Gastrocnemius medialis (tissue), 4 donors: Measurements from ENCODE around the gene SCGB1A1. TPM values are rescaled to one million over a fixed set of nuclear protein-coding genes. Genes with fewer than 3 reads are reported as not detected.
A peak's percentile ranks its signal among the peaks of the same experiment; 100 is the strongest.

Experiments used
- ATAC-seq, 2 donors: fragments of 150-250 bp; one replicate each; pipeline ENCODE4 v1.9.1; 2016
- DNase-seq, 2 donors: peaks; one replicate each; pipeline ENCODE4 v3.0.0-alpha.2; 2019
- H3K27ac ChIP-seq, 4 donors: fragments of 200-600 bp; sonication (generic); 1 replicate in 1 of 4; 2 replicates in 3 of 4; pipeline ENCODE4 v1.5.1; 2016 to 2018; ENCODE audit warnings: mild to moderate bottlenecking in 2 of 4, moderate library complexity in 1 of 4
- H3K27me3 ChIP-seq, 3 donors: fragments of 200-600 bp; sonication (generic) in 2 of 3; 1 replicate in 1 of 3; 2 replicates in 2 of 3; pipeline versions ENCODE4 v1.5.1 to v1.6.0; 2016 to 2019; ENCODE audit warnings: mild to moderate bottlenecking in 1 of 3, moderate library complexity in 1 of 3
- H3K36me3 ChIP-seq, 2 donors: fragments of 200-600 bp; sonication (generic) in 1 of 2; one replicate each; pipeline ENCODE4 v1.5.1; 2017 to 2018
- H3K4me1 ChIP-seq, 2 donors: fragments of 200-600 bp; sonication (generic) in 1 of 2; one replicate each; pipeline ENCODE4 v1.5.1; 2016 to 2017; ENCODE audit warnings: mild to moderate bottlenecking in 2 of 2
- H3K4me3 ChIP-seq, 4 donors: fragments of 200-600 bp; sonication (generic) in 3 of 4; 1 replicate in 1 of 4; 2 replicates in 3 of 4; pipeline ENCODE4 v1.5.1; 2016 to 2019; ENCODE audit warnings: mild to moderate bottlenecking in 2 of 4
- H3K9me3 ChIP-seq, 3 donors: fragments of 200-600 bp; sonication (generic) in 2 of 3; 1 replicate in 1 of 3; 2 replicates in 2 of 3; pipeline ENCODE4 v1.5.1; 2016 to 2019
- CTCF ChIP-seq, 5 experiments: fragments of 450-650 bp in 3 of 5; fragments of 200-600 bp in 2 of 5; sonication (generic) in 2 of 5; IDR thresholded peaks in 4 of 5; conservative IDR thresholded peaks in 1 of 5; 1 replicate in 4 of 5; 2 replicates in 1 of 5; pipeline ENCODE4 v1.5.1; 2016 to 2019; ENCODE audit warnings: antibody characterized with exemption in 5 of 5, mild to moderate bottlenecking in 3 of 5, moderate library complexity in 3 of 5
- POLR2A ChIP-seq, 2 donors: fragments of 450-650 bp; IDR thresholded peaks; one replicate each; pipeline ENCODE4 v1.6.1; 2017; ENCODE audit warnings: antibody characterized with exemption in 2 of 2, mild to moderate bottlenecking in 2 of 2, moderate library complexity in 2 of 2
- in situ Hi-C, 4 donors: fragments of 200-750 bp; cut with MboI; loops; one replicate each; pipeline versions ENCODE4 v1.15.0 to v1.8.0; 2017; ENCODE audit warnings: low sequenced_read_pairs in 4 of 4
- intact Hi-C: fragments of 100-400 bp; cut with DNase I; formaldehyde crosslinking; loops from one replicate; pipeline ENCODE4 v1.15.1; 2023; ENCODE audit warnings: low total_unique reads
- total RNA-seq, 4 donors: library from RNA; depleted of rRNA; stranded (reverse); fragments of >200 nt; gene quantifications; one replicate each; pipeline versions ENCODE4 v1.1.0 to v1.2.3, GENCODE V29; 2016

SCGB1A1 gene
- total RNA-seq, 4 donors from 2014 or later: not detected

- ATAC-seq (no peak), DNase-seq (no peak)
- intact Hi-C loops: no loop called here
- H3K27me3 ChIP-seq: no peaks in the 10 kb centered on the region
- peaks cover 45 to 46% of the 10 kb centered on the region in 2 donors for H3K4me1 ChIP-seq
- H3K4me3 ChIP-seq: no peak overlapping the region
- peak overlapping the region; percentile 10 to 57 (median 42) for H3K27ac ChIP-seq
- in situ Hi-C loops: loop anchor here in 1 of 4 donors (25.0 kb wide), 1 partner anchor 135 kb away; the partner anchor contains the start of gene AHNAK
- TF ChIP-seq CTCF (IDR thresholded peaks at IDR 0.05 in 4 of 5, conservative IDR thresholded peaks at IDR 0.05 in 1 of 5): no peak
- no peak for TF ChIP-seq POLR2A (IDR thresholded peaks at IDR 0.05)
- no peaks in the 10 kb centered on the region for H3K9me3 ChIP-seq
- H3K36me3 ChIP-seq: no peaks in the 10 kb centered on the region
These were observed 17.0 kb upstream of the SCGB1A1 start for GRCh38 chr11:62401811-62402210.

GRCh38 chr11:62402226-62402959 is 16.4 kb upstream of the SCGB1A1 start:
- DNase-seq (peak in 1 of 2 donors; percentile 65), ATAC-seq (peak; percentile 13 to 48)
- TF ChIP-seq POLR2A (IDR thresholded peaks at IDR 0.05) (no peak), CTCF (IDR thresholded peaks at IDR 0.05 in 4 of 5, conservative IDR thresholded peaks at IDR 0.05 in 1 of 5) (no peak)
- H3K4me3 ChIP-seq: no peak overlapping the region
- H3K27ac ChIP-seq: peak overlapping the region; percentile 10 to 57 (median 42)
- in situ Hi-C loops (loop anchor here in 1 of 4 donors (25.0 kb wide), 1 partner anchor 135 kb away; the partner anchor contains the start of gene AHNAK), intact Hi-C loops (no loop called here)
- H3K4me1 ChIP-seq: peaks cover 43 to 45% of the 10 kb centered on the region in 2 donors
- no peaks in the 10 kb centered on the region for H3K9me3 ChIP-seq
- H3K27me3 ChIP-seq: no peaks in the 10 kb centered on the region
- no peaks in the 10 kb centered on the region for H3K36me3 ChIP-seq

GRCh38 chr11:62402960-62403730 is 15.7 kb upstream of the SCGB1A1 start:
- ATAC-seq: no peak
- DNase-seq: no peak
- H3K9me3 ChIP-seq: no peaks in the 10 kb centered on the region
- H3K4me1 ChIP-seq: peaks cover 36 to 39% of the 10 kb centered on the region in 2 donors
- TF ChIP-seq POLR2A (IDR thresholded peaks at IDR 0.05) (no peak), CTCF (IDR thresholded peaks at IDR 0.05 in 4 of 5, conservative IDR thresholded peaks at IDR 0.05 in 1 of 5) (no peak)
- in situ Hi-C loops (loop anchor here in 1 of 4 donors (25.0 kb wide), 1 partner anchor 134 kb away; the partner anchor contains the start of gene AHNAK), intact Hi-C loops (no loop called here)
- peak overlapping the region in 1 of 4 donors; percentile 57 for H3K27ac ChIP-seq
- no peaks in the 10 kb centered on the region for H3K27me3 ChIP-seq
- H3K36me3 ChIP-seq: no peaks in the 10 kb centered on the region
- no peak overlapping the region for H3K4me3 ChIP-seq

- no peak for TF ChIP-seq CTCF (IDR thresholded peaks at IDR 0.05 in 4 of 5, conservative IDR thresholded peaks at IDR 0.05 in 1 of 5)
- no peak for TF ChIP-seq POLR2A (IDR thresholded peaks at IDR 0.05)
- Histone ChIP-seq H3K27me3 (no peaks in the 10 kb centered on the region), H3K4me1 (peaks cover 24 to 31% of the 10 kb centered on the region in 2 donors), H3K27ac (no peak overlapping the region), H3K4me3 (no peak overlapping the region), H3K36me3 (no peaks in the 10 kb centered on the region), H3K9me3 (no peaks in the 10 kb centered on the region)
- ATAC-seq (no peak), DNase-seq (no peak)
- intact Hi-C loops: no loop called here
- in situ Hi-C loops: loop anchor here in 1 of 4 donors (25.0 kb wide), 1 partner anchor 133 kb away; the partner anchor contains the start of gene AHNAK
These were observed 14.4 kb upstream of the SCGB1A1 start for GRCh38 chr11:62404435-62404834.
